ENCODE measurements around the gene ZNF486. TPM values are rescaled to one million over a fixed set of nuclear protein-coding genes. Genes with fewer than 3 reads are reported as not detected.
A peak's percentile ranks its signal among the peaks of the same experiment; 100 is the strongest.
"Not testable (repeated sequence)": the region's sequence is repeated elsewhere in the genome, so short reads cannot be mapped to it uniquely, and the experiment has no call there.

The ZNF486 gene
- total and polyA plus RNA-seq, 5 experiments from 2014 or later, result 2.3 to 14.9 (median 6.9) TPM

DNA sequence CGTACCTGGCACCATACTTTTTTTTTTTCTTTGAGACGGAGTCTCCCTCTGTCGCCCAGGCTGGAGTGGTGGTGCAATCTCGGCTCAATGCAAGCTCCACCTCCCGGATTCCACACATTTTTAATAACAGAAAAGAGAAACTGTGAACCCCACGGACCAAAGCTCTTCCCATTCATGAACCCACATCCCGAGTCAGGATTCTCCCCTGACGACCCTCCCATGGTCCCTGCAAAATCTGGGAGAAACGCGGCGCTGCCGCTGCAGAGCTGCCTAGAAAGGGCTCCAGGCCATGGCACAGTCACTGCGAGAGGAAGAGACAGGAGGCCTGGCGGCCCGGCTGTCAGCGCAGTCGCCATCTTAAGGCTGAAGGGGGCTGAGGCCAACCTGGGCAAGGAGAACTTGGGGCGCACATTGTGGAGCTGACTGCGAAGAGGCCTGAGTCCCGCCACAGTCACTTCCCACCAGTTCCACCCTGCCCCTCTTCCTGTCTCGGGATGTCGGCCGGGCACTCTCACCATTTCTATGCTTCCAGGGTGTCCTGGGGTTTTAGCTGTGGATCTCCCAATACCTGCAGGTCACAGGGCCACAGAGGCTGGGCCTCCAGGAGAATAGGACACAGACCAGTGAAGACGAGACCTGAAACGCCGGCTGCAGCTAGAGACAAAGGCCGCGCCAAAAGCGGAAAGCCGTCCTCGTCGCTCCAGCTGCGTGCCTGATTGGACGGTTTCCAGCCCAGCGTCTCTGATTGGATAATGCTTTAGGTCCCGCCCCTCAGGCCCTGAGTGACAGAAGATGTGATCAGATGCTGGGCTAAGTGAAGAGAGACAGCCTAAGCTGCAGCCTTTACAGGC lies 71.0 kb downstream of the ZNF486 start:
- H3K27ac Mint-ChIP-seq, result peak overlapping the region; percentile 47 to 95 (median 90)
- peaks cover 8 to 13% (median 12%) of the 10 kb centered on the region in 4 donors for H3K4me1 Mint-ChIP-seq
- H3K36me3 Mint-ChIP-seq, result peaks cover 5 to 6% (median 5%) of the 10 kb centered on the region in 3 donors
- peak overlapping the region; percentile 93 to 99 (median 98) for H3K4me3 Mint-ChIP-seq
- peak; percentile 73 to 94 (median 86) for DNase-seq
- no peaks in the 10 kb centered on the region for H3K27me3 Mint-ChIP-seq
- peaks cover 0 to 11% (median 4%) of the 10 kb centered on the region in 9 donors for H3K9me3 Mint-ChIP-seq
- ATAC-seq, result peak; percentile 98
- POLR2A ChIA-PET, result interaction anchor here (0.6 to 2.3 kb wide), 6 partner anchors 71 to 458 kb away, joined by 3 to 13 read pairs (median 4); partner anchors contain the start of genes ZNF486 and ZNF682

GRCh38 chr19:20243629-20244028 lies 76.6 kb downstream of the ZNF486 start:
- POLR2A ChIA-PET, result no interaction called here
- no peaks in the 10 kb centered on the region for H3K27me3 Mint-ChIP-seq
- DNase-seq, result no peak
- H3K36me3 Mint-ChIP-seq, result no peaks in the 10 kb centered on the region
- H3K4me1 Mint-ChIP-seq, result peaks cover 0 to 3% (median 1%) of the 10 kb centered on the region in 4 donors
- ATAC-seq, result no peak
- no peak overlapping the region for H3K4me3 Mint-ChIP-seq
- H3K27ac Mint-ChIP-seq, result no peak overlapping the region
- H3K9me3 Mint-ChIP-seq, result no peaks in the 10 kb centered on the region

DNA sequence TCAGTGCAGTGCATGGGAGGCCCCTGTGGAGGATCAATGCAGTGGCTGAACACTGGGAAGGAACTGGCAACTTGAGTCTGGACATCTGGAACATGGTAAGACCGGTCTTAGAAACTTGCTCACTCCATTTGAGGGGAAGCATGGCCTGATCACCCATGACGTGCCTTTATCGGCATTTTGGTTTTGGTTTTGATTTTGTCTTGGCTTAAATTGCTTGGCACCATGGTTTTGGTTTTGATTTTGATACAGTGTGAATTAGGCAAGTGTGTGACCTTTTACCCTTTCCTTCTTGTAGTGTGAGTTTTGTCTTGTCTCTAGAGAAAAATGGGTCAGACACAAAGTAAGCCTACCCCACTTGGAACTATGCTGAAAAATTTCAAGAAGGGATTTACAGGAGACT lies 77.3 kb downstream of the ZNF486 start:
- H3K36me3 Mint-ChIP-seq, result no peaks in the 10 kb centered on the region
- no peaks in the 10 kb centered on the region for H3K9me3 Mint-ChIP-seq
- POLR2A ChIA-PET, result no interaction called here
- H3K27ac Mint-ChIP-seq, result no peak overlapping the region
- H3K4me3 Mint-ChIP-seq, result peak overlapping the region in 1 of 10 donors; percentile 4
- peaks cover 0 to 3% (median 0%) of the 10 kb centered on the region in 4 donors for H3K4me1 Mint-ChIP-seq
- DNase-seq (no peak), ATAC-seq (no peak)
- no peaks in the 10 kb centered on the region for H3K27me3 Mint-ChIP-seq

DNA sequence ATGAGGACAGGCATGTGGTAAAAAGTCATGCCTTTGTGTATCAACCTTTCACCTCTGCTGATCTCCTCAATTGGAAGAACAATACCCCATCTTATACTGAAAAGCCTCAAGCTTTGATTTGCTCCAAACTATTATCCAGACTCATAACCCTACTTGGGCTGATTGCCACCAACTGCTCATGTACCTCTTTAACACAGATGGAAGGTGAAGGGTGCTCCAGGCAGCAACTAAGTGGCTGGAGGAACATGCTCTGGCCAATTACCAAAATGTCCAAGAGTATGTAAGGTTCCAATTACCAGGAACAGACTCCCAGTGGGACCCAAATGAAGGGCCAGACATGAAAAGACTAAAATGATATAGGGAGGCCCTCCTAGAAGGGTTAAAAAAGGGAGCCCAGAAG lies 78.3 kb downstream of the ZNF486 start:
- H3K9me3 Mint-ChIP-seq, result no peaks in the 10 kb centered on the region
- no peak overlapping the region for H3K27ac Mint-ChIP-seq
- ATAC-seq (no peak), DNase-seq (no peak)
- H3K27me3 Mint-ChIP-seq, result no peaks in the 10 kb centered on the region
- peaks cover 0 to 3% (median 0%) of the 10 kb centered on the region in 4 donors for H3K4me1 Mint-ChIP-seq
- POLR2A ChIA-PET, result no interaction called here
- H3K4me3 Mint-ChIP-seq, result no peak overlapping the region
- H3K36me3 Mint-ChIP-seq, result no peaks in the 10 kb centered on the region

DNA sequence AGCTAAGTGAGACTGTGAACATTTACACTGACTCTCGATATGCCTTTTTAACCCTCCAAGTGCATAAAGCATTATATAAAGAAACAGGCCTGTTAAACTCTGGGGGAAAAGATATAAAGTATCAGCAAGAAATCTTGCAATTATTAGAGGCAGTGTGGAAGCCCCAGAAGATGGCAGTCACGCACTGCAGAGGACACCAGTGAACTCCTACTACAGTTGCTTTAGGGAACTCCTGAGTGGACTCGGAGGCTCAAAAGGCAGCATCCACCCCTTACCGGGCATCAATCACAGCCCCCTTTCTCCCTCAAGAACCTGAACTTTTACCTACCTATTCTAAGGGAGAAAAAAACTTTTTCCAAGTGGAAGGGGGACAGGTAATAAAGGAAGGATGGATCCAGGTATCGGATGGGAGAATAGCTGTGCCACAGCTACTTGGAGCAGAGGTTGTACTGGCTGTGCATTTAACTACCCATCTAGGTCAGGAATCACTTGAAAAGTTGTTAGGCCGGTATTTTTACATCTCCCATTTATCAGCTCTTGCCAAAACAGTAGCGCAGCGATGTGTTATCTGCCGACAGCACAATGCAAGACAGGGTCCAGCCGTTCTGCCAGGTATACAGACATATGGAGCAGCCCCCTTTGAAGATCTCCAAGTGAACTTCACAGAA lies 80.1 kb downstream of the ZNF486 start:
- POLR2A ChIA-PET, result no interaction called here
- Mint-ChIP-seq H3K9me3 (no peaks in the 10 kb centered on the region), H3K4me3 (no peak overlapping the region), H3K27me3 (no peaks in the 10 kb centered on the region), H3K36me3 (no peaks in the 10 kb centered on the region), H3K4me1 (peaks cover 0 to 3% (median 0%) of the 10 kb centered on the region in 4 donors), H3K27ac (no peak overlapping the region)
- ATAC-seq (no peak), DNase-seq (peak in 6 of 10 donors; percentile 6 to 26 (median 20))

GRCh38 chr19:20248258-20248657 lies 81.2 kb downstream of the ZNF486 start:
- not testable (repeated sequence) for ATAC-seq, DNase-seq, H3K4me3 Mint-ChIP-seq, H3K27me3 Mint-ChIP-seq, H3K4me1 Mint-ChIP-seq, H3K36me3 Mint-ChIP-seq, H3K9me3 Mint-ChIP-seq
- POLR2A ChIA-PET, result interaction anchor here (0.6 kb wide), 1 partner anchor 619 kb away, joined by 6 read pairs; no protein-coding TSS in a partner anchor
- H3K27ac Mint-ChIP-seq, result peak overlapping the region in 1 of 10 donors; percentile 45

Other genes with a start within 250 kb of the ZNF486 start
- 10 to 100 TPM; 11.7 to 11.8 TPM for gene ZNF682, start 127.7 kb upstream of the ZNF486 start, total RNA-seq
- gene ZNF682, start 127.7 kb upstream of the ZNF486 start, polyA plus RNA-seq, result 1 to 10 TPM; 2.8 to 5.9 (median 3.4) TPM
- 10 to 100 TPM; 10.9 to 13.1 TPM for gene ZNF90, start 89.2 kb upstream of the ZNF486 start, total RNA-seq
- 1 to 10 TPM in 2 of 3 donors, under 1 TPM in 1; 0.68 to 2.7 (median 2.1) TPM for gene ZNF90, start 89.2 kb upstream of the ZNF486 start, polyA plus RNA-seq